Femur (tissue), 1 donor: Measurements from ENCODE around the gene RPS6KA6.
"Not testable (repeated sequence)": the region's sequence is repeated elsewhere in the genome, so short reads cannot be mapped to it uniquely, and the experiment has no call there.

ENCODE experiments used
- DNase-seq: peaks from one replicate; pipeline ENCODE4 v3.0.0-alpha.2; 2017

Gene RPS6KA6

GRCh38 chrX:84161641-84162040 is 26.4 kb downstream of the RPS6KA6 start:
- no peak for DNase-seq

GRCh38 chrX:84160736-84161135 is 27.3 kb downstream of the RPS6KA6 start:
- no peak for DNase-seq

DNA sequence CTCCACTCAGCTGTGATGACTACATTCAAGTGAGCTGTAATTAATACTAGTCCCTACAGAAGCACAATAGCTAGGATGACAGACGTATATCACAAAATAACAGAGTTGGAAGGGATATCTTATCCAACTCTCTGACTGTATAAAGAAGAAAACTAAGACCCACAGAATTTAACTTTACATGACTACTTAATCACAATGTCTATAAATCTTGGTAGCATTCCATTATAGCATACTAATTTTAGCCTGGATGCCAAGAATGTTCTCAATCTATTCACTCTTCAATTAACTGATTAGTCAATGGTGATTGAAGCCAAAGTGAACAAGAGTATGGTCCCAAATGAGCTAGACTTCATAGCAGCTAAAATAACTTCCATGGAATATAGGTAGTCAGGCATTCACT is 31.2 kb downstream of the RPS6KA6 start:
- DNase-seq: no peak

DNA sequence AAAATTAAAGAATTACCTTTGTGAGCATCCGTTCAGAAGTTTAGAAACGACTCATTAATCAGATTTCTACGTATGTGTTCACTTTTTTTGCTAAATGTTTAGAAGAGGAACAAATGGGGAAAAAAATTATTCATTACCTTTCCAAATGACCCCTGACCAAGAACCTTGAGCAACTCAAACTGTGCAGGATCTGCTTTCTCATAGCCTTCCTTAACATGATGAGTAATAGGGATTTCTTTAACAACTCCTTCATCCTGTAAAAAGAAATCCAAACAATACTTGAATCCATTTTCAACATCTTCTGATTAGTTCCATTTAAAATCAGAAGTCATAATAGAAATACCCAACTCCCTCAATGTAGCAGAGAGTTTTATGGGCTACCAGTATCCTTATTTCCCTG is 32.1 kb downstream of the RPS6KA6 start:
- no peak for DNase-seq

GRCh38 chrX:84153538-84153937 is 34.5 kb downstream of the RPS6KA6 start:
- DNase-seq: no peak

- DNase-seq: no peak
Measured at GRCh38 chrX:84144991-84145390, 43.0 kb downstream of the RPS6KA6 start.

GRCh38 chrX:84144281-84144680 is 43.7 kb downstream of the RPS6KA6 start:
- no peak for DNase-seq

DNA sequence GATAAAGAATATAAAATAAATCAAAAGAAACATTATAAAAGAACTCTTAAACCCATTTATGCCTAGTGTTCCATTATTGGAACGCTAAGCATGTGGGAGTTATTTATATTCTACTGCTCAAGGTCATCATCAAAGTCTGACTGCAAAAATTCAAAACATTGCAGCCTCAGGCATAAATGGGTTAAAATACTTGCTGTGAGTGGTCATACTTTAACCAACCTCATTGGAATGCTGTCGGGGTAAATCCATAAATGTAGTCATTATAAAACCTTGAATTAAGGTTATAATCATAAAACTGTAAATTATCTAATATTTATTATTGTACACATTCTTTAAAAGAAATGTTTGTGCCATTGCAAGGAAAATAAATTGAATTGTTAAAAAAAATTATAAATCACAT is 55.0 kb downstream of the RPS6KA6 start:
- DNase-seq: no peak

DNA sequence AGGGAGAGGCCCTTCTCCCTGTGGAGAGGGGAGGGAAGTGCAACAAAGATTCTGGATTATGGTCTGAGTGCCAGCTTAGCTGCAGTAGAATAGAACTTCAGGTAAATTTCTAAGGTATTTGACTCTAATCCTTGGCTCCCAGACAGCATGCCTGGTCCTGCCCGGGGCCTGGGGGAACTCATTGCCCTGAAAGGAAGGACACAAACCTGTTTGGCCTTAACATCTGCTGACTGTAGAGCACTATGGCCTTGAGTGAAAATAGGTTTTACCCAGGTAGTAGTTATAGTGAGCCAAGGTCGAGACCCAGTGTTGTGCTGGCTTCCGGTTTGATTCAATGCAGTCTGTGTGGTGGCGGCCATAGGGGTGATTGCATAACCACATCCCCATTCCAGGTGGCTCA is 64.4 kb downstream of the RPS6KA6 start:
- DNase-seq: no peak

- no peak for DNase-seq
Measured at GRCh38 chrX:84118769-84119168, 69.2 kb downstream of the RPS6KA6 start.

- DNase-seq: no peak
Measured at GRCh38 chrX:84118315-84118714, 69.7 kb downstream of the RPS6KA6 start.

DNA sequence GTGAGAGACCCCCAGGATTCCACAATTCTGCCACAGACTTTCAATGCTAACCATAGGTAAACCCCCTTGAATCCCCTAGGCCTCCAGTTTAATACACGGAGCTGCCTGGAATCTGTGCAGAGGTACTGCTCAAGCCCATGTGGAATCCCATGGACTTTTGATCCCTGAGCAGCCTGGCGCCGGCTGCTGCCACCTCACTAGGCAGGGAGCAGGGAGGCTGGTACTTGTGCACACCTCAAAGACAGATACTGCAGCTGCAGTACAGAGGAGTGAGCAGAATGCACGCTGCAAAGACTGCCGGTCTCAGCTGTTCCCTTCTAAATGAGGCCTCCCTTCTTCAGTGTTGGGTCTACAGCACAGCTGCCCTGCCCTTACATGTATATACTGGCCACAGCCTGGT is 79.4 kb downstream of the RPS6KA6 start:
- DNase-seq: no peak

GRCh38 chrX:84099120-84099519 is 88.9 kb downstream of the RPS6KA6 start:
- DNase-seq: no peak

- DNase-seq: not testable (repeated sequence)
Measured at GRCh38 chrX:84079479-84080197, 108.4 kb downstream of the RPS6KA6 start.

DNA sequence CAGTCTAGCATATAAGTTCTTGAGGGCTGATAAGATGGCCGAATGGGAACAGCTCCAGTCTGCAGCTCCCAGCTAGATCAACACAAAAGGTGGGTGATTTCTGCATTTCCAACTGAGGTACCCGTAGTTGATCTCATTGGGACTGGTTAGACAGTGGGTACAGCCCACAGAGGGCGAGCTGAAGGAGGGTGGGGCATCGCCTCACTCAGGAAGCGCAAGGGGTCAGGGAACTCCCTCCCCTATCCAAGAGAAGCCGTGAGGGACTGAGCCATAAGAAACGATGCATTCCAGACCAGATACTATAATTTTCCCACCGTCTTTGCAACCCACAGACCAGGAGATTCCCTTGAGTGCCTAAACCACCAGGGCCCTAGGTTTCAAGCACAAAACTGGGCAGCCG is 109.0 kb downstream of the RPS6KA6 start:
- no peak for DNase-seq

- DNase-seq: no peak
Measured at GRCh38 chrX:84064814-84065213, 123.2 kb downstream of the RPS6KA6 start.

DNA sequence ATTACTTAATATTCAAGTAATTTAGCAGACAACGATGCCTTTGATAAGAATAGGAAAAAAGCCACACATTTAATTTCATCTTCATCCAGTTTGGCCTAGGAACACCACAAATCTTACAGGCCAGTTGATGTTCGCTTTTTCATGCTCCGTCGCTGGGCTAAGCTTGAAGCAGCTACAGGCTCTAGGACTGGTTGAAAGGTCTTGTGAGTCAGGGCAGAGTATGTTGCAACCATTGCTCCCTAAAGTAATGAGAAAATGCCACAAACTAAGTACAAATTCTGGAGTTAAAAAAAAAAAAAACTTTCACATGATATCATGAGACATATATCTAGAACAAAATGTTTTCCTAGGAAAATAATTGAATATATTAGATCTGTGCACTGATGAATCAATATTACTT is 123.8 kb downstream of the RPS6KA6 start:
- no peak for DNase-seq

- no peak for DNase-seq
Measured at GRCh38 chrX:84047339-84047738, 140.7 kb downstream of the RPS6KA6 start.

GRCh38 chrX:84046403-84046984 is 141.5 kb downstream of the RPS6KA6 start:
- DNase-seq: no peak

DNA sequence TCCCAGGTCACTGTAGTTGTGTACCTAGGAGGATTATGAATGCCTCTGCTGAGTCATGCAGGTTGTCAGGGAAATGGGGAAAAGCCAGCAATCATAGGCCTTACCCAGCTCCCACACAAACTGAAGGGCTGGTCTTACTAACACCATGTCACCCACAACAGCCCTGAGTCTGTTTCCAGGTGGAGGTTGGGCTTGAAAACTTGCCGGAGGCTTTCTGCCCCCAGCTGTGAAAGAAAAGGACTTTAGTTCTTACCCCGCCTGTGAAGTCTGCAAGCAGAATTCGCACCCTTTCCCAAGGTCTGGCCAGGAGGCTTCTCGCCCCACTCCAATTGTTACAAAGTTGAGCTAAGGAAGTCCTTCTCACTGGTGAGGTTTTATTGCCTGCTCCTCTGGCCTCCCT is 143.9 kb downstream of the RPS6KA6 start:
- no peak for DNase-seq
